ENCODE results near the gene ACSL4.

Gene ACSL4

DNA sequence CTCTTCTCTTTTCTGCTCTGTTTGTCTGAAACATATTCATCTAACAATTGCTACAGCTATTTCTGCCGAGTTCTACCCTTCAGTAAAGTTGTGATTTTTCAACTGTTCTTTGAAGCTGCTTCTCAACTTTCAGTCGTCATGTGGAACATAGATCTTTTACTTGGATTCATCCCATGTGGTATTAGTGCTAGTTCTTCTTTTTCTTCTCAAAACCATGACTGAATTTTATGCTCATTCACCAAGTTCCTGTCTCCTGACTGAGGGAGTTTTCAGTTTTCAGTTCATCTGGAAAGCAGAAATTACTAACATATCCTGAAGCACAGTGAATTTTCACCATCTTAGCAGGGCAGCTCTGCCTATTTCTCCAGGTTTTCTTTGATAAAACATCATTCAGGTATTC lies 12.1 kb downstream of the ACSL4 start:
- TF ChIP-seq, protein P1, sequence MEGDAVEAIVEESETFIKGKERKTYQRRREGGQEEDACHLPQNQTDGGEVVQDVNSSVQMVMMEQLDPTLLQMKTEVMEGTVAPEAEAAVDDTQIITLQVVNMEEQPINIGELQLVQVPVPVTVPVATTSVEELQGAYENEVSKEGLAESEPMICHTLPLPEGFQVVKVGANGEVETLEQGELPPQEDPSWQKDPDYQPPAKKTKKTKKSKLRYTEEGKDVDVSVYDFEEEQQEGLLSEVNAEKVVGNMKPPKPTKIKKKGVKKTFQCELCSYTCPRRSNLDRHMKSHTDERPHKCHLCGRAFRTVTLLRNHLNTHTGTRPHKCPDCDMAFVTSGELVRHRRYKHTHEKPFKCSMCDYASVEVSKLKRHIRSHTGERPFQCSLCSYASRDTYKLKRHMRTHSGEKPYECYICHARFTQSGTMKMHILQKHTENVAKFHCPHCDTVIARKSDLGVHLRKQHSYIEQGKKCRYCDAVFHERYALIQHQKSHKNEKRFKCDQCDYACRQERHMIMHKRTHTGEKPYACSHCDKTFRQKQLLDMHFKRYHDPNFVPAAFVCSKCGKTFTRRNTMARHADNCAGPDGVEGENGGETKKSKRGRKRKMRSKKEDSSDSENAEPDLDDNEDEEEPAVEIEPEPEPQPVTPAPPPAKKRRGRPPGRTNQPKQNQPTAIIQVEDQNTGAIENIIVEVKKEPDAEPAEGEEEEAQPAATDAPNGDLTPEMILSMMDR (IDR thresholded peaks at IDR 0.05): no peak

DNA sequence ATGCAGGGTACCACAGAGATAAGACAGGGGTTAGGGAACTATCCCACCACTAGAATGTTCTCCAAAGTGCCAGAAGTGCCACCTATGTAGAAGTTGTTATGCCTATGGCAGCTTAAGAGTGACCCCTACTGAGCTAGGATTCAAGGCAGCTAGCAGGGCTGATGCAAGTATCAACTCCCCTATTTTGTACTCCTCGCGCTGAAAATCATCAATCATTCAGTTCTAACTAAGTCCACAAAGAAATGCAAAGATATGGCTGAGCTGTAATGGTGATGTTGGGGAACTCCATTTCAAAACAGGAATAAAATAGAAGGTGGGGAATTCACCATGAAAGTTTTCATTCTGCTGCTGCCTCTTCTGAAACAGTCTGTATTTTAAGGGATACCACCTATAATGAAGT lies 13.8 kb downstream of the ACSL4 start:
- TF ChIP-seq, protein P1 (IDR thresholded peaks at IDR 0.05): no peak

DNA sequence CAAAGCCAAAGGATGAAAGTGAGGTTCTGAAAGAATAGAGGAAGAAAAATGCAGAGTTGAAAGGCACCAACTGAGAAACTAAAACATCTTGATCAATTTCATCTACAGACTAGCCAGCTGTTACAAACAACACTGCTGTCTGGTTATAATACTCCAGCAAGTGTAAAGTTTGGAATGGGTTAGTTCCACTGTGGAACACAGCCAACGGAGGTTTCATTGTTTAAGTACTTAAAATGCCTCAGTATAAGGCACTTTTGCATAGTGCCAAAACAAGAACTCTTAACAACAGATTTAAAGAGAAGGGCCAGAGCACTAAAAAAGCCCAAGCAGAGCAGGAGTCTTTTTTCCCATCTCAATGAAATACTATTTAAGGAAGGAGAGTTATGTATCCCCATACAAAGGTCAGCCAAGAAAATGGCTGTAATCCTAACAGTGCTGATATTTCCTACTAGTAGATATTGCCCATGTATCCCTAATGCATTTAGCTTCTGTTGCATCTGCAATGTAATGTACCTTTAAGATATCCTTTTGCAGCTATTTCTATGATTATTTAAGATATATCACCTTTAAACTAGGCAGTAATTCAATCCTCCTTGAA lies 16.5 kb downstream of the ACSL4 start:
- TF ChIP-seq, protein P1 (IDR thresholded peaks at IDR 0.05): no peak

DNA sequence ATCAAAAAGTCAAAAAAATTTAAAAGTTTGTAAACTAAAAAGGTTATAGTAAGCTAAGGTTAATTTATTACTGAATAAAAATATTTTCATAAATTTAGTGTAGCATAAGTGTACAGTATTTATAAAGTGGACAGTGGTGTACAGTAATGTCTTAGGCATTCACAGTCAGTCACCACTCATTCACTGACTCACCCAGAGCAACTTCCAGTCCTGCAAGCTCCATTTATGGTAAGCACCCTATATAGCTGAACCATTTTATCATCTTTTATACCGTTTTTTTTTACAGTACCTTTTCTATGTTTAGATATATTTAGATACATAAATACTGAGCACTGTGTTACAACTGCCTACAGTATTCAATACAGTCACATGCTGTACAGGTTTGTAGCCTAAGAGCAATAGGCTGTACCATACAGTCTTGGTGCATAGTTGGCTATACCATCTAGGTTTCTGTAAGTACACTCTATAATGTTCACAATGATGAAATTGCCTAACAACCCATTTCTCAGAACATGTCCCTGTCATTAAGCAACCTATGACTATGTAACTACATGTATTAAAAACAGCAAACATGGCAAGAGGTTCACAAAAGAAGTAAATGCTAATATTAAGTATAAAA lies 18.6 kb downstream of the ACSL4 start:
- TF ChIP-seq, protein P1 (IDR thresholded peaks at IDR 0.05): no peak

DNA sequence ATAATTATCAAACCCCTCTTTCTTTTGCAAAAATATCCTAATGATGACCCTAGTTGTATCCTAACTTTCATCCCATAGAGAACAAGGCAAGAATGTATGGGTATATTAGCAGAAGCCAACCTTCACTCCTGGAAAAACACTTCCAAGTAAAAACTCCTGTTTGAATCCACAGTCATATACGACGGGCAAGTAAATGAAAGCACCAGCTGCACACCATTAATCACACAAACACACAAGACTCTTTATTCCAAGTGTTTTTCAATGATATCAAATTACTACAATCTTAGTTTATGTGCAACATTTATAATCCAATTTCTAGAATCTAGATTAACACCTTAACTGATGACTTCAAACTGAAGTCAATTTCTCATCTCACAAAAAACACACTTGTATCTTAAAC lies 22.9 kb downstream of the ACSL4 start:
- TF ChIP-seq, protein P1 (IDR thresholded peaks at IDR 0.05): no peak

DNA sequence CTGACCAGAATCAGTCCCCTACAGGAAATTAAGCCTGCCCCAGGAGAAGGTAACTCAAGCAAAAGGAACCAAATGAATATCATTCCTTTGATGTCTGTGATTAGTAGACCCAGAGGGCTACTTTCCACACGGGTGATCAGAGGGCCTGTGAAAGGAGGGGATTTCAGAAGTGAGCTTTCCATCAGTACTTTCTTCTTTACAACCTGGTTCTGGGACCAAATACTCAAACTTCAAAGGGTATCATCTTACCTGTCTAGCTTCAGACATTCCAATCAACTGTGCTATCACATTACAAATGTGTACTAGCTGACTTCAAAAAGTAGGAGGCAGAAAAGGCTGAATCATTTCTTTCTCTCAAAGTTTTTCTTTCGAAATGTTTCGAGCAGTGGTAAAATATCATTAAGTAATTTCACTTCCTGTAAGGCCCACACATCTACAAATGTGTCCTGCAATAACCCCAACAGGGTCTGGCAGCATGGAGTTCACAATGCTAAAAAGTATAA lies 23.9 kb downstream of the ACSL4 start:
- TF ChIP-seq, protein P1 (IDR thresholded peaks at IDR 0.05): no peak

DNA sequence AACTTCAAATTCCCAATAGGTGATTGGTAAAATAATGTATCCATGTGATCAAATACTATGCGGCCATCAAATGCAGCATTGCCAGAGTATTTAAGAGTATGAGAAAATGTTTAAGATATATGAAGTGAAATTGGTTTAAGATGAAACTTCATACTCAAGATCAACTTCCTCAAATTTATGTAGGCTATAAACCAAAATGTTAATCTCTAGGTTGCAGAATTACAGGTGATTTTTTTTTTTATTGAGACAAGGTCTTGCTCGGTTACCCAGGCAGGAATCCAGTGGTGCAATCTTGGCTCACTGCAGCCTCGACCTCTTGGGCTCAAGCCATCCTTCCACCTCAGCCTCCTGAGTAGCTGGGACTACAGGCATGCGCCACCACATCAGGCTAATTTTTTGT lies 25.3 kb downstream of the ACSL4 start:
- TF ChIP-seq, protein P1 (IDR thresholded peaks at IDR 0.05): no peak
